Measurements from ENCODE around the gene GRIA4.

DNA sequence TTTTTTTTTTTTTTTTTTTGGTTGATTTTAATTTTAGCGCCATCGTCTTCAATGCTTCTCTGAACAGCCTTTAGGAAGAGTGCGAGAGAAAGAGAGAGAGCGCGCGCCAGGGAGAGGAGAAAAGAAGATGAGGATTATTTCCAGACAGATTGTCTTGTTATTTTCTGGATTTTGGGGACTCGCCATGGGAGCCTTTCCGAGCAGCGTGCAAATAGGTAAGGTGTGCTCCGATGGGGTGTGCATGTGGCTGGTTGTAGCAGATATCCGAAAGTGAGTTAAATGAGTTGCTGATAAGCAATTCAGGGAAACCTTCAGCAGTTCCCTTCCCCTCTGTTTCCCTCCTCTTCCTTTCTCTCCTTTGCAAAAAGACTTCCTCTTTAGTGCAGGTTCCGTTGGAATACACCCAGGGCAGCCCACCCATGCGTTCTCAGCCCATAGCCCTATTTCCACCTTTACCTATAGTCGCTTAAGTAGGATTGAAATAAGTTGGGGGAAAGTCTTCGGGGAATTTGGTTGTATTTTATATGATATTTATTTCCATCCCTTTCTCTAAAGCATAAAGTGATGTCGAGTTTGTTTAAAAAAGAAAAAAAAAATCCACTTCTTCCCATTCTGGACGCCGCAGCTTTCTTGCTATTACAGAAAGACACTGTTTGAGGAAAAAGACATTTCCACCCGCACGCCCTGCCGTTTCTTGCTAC lies 1.1 kb downstream of the GRIA4 start:
- TF ChIP-seq, protein P1, sequence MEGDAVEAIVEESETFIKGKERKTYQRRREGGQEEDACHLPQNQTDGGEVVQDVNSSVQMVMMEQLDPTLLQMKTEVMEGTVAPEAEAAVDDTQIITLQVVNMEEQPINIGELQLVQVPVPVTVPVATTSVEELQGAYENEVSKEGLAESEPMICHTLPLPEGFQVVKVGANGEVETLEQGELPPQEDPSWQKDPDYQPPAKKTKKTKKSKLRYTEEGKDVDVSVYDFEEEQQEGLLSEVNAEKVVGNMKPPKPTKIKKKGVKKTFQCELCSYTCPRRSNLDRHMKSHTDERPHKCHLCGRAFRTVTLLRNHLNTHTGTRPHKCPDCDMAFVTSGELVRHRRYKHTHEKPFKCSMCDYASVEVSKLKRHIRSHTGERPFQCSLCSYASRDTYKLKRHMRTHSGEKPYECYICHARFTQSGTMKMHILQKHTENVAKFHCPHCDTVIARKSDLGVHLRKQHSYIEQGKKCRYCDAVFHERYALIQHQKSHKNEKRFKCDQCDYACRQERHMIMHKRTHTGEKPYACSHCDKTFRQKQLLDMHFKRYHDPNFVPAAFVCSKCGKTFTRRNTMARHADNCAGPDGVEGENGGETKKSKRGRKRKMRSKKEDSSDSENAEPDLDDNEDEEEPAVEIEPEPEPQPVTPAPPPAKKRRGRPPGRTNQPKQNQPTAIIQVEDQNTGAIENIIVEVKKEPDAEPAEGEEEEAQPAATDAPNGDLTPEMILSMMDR (conservative IDR thresholded peaks at IDR 0.05): no peak
- TF ChIP-seq EZH2 (IDR thresholded peaks at IDR 0.05; ENCODE audit: low read depth): no peak
